HepG2 (cell line): ENCODE results near the gene SYNPR.

Experiments used
- CBFB ChIP-seq: sonication (generic); formaldehyde crosslinking; IDR thresholded peaks from 2 replicates; pipeline ENCODE4 v1.4.0; 2020; ENCODE audit warnings: missing genetic modification reagents
- MAZ ChIP-seq, 2 experiments: sonication (generic) in 1 of 2; formaldehyde crosslinking in 1 of 2; IDR thresholded peaks; 2 replicates each; pipeline versions ENCODE4 v1.5.0 to v1.6.1; 2012 to 2020; ENCODE audit warnings: low read depth in 2 of 2, mild to moderate bottlenecking in 2 of 2, borderline replicate concordance in 1 of 2, improper control_type of control experiment in 1 of 2, low read length in 1 of 2, missing genetic modification reagents in 1 of 2, moderate library complexity in 1 of 2
- MTA1 ChIP-seq: sonication (generic); formaldehyde crosslinking; IDR thresholded peaks from 2 replicates; pipeline ENCODE4 v1.4.0; 2020; ENCODE audit warnings: missing genetic modification reagents, mild to moderate bottlenecking, borderline replicate concordance
- NCOA2 ChIP-seq: sonication (generic); formaldehyde crosslinking; IDR thresholded peaks from 2 replicates; pipeline ENCODE4 v1.8.0; 2022; ENCODE audit warnings: inconsistent platforms
- NFIC ChIP-seq: IDR thresholded peaks from 2 replicates; pipeline ENCODE4 v1.6.1; 2012; ENCODE audit warnings: mild to moderate bottlenecking, low read length, inconsistent platforms
- POLR2A ChIP-seq, 2 experiments: IDR thresholded peaks; 2 replicates each; pipeline ENCODE4 v1.6.1; 2011; ENCODE audit warnings: low read depth in 2 of 2, low read length in 2 of 2, mild to moderate bottlenecking in 1 of 2, moderate library complexity in 1 of 2; ENCODE audit not compliant: insufficient read depth in 1 of 2
- PRPF4 ChIP-seq: fragments of 200-400 bp; formaldehyde crosslinking; IDR thresholded peaks from 2 replicates; pipeline ENCODE4 v1.6.1; 2016; ENCODE audit warnings: low read length, low read depth; ENCODE audit not compliant: poor library complexity, severe bottlenecking
- RFX5 ChIP-seq: IDR thresholded peaks from 2 replicates; pipeline ENCODE4 v1.6.1; 2011; ENCODE audit warnings: low read depth, low read length, improper control_type of control experiment
- SETDB1 ChIP-seq: sonication (generic); formaldehyde crosslinking; IDR thresholded peaks from 2 replicates; pipeline ENCODE4 v1.5.1; 2020; ENCODE audit warnings: missing genetic modification reagents, mild to moderate bottlenecking, borderline replicate concordance
- ZC3H4 ChIP-seq: sonication (generic); formaldehyde crosslinking; IDR thresholded peaks from 2 replicates; pipeline ENCODE4 v1.4.0; 2020; ENCODE audit warnings: missing genetic modification reagents, borderline replicate concordance
- ZFP1 ChIP-seq: IDR thresholded peaks from 2 replicates; pipeline ENCODE4 v1.6.1; 2016
- ZNF17 ChIP-seq: sonication (generic); formaldehyde crosslinking; IDR thresholded peaks from 2 replicates; pipeline ENCODE4 v1.5.0; 2020; ENCODE audit warnings: mild to moderate bottlenecking, missing genetic modification reagents
- ZNF317 ChIP-seq: sonication (generic); formaldehyde crosslinking; IDR thresholded peaks from 2 replicates; pipeline ENCODE4 v1.5.0; 2020; ENCODE audit warnings: mild to moderate bottlenecking, missing genetic modification reagents
- ZSCAN22 ChIP-seq: sonication (generic); formaldehyde crosslinking; IDR thresholded peaks from 2 replicates; pipeline ENCODE4 v1.4.0; 2020; ENCODE audit warnings: mild to moderate bottlenecking, missing genetic modification reagents

DNA sequence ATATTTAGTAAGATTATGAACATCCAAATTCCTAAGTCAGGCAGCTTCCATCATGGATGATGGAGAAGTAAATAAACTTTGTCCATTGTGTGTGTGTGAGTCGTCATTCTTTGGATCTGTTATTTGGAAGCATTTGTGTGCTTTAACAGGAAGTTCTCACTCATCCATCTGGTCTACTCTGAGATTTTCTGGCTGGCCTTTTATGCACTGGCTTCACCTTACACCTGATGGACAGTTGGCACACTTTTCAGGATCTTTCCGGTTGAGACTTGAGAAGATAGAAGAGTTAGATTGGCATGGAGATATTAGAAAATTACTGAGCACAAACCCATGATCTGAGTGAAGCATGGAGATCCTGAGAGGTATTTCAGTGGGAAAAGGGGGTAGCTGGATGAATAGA is 12.6 kb downstream of the SYNPR start:
- TF ChIP-seq POLR2A (IDR thresholded peaks at IDR 0.05; ENCODE audit: insufficient read depth in 1 of 2, low read depth in 2 of 2, low read length in 2 of 2) (no peak), ZFP1 (CRISPR knock-in tag) (no peak), NFIC (no peak), ZC3H4 (CRISPR knock-in tag) (no peak), RFX5 (no peak), ZNF17 (CRISPR knock-in tag) (no peak), PRPF4 (no peak), MAZ (IDR thresholded peaks at IDR 0.05; ENCODE audit: borderline replicate concordance, low read depth, low read length) (no peak), MAZ (CRISPR knock-in tag; IDR thresholded peaks at IDR 0.05; ENCODE audit: low read depth) (no peak), NCOA2 (CRISPR knock-in tag) (no peak), MTA1 (CRISPR knock-in tag) (no peak), CBFB (CRISPR knock-in tag) (no peak), ZSCAN22 (CRISPR knock-in tag) (no peak), ZNF317 (CRISPR knock-in tag) (no peak), SETDB1 (CRISPR knock-in tag) (no peak)
